HPDE6-E6E7 (cell line): ENCODE measurements around the gene NDUFV3.
A peak's percentile ranks its signal among the peaks of the same experiment; 100 is the strongest.
"Not testable (repeated sequence)": the region's sequence is repeated elsewhere in the genome, so short reads cannot be mapped to it uniquely, and the experiment has no call there.

Source experiments
- DNase-seq: peaks from one replicate; pipeline ENCODE4 v3.0.0; 2011; ENCODE audit warnings: missing footprints; ENCODE audit errors: extremely low spot score

NDUFV3 gene

GRCh38 chr21:42936360-42936759 lies 43.3 kb downstream of the NDUFV3 start:
- not testable (repeated sequence) for DNase-seq

GRCh38 chr21:42937034-42937940 lies 44.2 kb downstream of the NDUFV3 start:
- not testable (repeated sequence) for DNase-seq

DNA sequence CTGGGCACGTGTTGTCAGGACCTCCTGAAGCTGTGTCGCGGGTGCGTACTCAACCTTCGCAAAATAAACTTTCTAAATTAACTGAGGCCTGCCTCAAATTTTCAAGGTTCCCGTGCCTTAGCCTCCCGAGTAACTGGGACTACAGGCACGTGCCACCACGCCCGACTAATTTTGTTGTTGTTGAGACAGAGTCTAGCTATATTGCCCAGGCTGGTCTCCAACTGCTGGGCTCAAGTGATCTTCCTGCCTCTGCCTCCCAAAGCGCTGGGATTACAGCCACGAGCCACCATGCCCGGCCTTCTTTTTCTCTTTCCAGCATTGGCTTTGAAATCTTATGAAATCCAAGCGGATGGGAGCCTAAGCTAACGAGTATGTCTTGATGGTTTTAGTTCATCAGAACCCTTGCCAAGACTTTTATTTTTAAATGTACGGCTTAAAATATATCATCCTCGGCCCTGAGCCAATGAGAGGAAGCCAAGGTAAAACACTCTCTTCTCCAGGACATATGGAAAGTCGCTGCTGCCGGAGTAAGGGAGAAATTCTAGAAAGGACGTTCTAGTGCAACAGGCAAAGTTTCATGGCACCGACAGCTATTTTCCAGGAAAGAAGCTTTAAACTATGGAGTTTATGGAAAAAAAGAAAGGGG lies 45.0 kb downstream of the NDUFV3 start:
- DNase-seq: no peak

- DNase-seq: not testable (repeated sequence)
Measured at GRCh38 chr21:42938606-42938995, 45.5 kb downstream of the NDUFV3 start.

DNA sequence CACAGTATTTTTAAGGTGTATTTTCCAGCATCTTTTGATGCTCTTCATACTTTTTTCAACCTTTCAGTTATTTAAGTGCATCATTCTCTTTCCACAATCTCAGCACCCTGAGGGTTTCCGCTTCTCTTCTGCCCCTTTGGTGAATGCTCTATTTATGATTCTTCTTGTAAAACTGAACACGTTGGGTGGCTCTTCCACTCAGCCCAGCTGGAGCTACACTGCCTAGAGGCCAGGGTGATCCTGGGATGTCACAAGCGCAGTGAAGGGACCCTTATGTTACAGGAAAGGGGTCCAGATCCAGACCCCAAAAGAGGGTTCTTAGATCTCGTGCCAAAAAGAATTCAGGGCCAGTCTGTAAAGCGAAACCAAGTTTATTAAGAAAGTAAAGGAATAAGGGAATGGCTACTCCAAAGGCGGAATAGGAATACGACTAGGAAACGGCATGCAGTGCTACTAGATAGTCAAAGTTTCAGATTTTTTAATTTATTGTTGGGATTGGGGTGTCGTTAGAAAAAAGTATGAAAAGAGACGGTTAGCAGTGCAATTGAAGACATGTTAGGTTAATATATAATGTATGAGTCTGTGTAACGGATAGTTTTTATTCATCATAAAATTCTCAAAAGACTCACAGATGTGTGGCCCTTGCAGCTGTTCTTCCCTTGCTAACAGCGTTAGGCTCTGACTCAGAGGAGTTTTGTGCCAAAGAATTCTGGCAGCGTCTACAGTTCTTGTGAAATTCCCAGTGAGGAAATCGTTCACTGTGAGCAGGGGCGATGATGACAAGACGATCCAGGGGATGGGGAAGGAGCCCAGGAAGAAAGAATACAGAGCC lies 46.7 kb downstream of the NDUFV3 start:
- DNase-seq: peak; percentile 76

DNA sequence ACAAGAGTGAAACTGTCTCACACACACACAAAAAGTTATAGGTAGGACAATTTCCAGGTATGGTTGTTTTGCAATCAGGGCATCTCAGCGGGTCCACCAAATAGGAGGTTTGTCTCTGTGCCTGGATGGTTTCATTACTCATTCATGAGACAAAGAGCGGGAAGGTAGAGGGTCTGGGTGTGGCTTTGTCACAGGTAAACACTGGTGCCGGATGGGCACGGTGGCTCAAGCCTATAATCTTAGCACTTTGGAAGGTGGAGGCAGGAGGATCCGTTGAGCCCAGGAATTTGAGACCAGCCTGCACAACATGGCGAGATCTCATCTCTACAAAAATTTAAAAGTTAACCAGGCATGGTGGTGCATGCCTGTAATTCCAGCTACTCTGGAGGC lies 48.6 kb downstream of the NDUFV3 start:
- DNase-seq: no peak

DNA sequence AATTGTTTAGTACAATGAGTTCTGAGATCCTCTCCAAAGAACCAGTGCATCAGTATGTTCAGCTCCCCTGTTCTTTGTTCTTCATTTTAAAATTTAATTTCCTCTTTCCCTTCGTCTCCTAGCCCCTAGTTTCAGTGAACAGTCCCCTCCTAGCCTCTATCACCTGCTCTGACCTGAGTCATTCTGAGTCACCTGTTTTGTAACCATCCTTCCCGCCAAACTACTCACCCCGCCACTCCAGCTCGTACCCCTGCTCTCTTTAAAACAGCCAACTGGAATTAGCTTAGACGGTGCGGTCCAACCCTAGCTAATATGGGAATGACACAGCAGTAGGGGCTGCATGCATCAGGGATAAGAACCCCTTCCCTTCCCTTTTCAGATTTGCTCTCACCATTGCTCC lies 49.1 kb downstream of the NDUFV3 start:
- no peak for DNase-seq

DNA sequence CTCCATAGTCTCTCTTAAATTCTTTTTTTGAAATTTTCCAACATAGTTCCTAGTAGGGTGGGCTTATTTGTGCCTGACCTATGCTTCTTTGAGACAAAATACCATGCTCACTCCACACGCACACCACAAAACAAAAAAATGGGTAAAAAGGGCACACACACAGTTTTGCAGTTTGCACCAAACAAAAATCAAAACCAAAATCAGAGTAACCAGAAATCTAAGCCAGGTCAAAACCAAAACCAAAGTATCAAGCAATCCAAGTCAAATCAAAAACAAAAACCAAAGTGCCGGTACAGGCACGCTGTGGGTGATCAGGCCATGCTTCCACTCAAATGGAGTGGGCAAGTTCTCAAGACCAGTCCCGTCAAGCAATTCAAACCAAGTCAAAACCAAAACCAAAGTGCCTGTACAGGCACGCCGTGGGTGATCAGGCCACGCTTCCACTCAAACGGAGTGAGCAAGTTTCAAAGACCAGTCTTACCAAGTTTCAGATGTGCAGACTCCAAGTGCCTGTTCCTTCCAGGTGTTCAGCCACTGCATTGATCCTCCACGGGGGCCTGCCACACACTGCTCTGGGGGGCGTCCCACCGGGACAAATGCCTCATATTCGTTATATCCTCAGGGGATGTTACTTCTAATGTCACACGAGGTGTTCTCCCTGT lies 56.1 kb downstream of the NDUFV3 start:
- not testable (repeated sequence) for DNase-seq

DNA sequence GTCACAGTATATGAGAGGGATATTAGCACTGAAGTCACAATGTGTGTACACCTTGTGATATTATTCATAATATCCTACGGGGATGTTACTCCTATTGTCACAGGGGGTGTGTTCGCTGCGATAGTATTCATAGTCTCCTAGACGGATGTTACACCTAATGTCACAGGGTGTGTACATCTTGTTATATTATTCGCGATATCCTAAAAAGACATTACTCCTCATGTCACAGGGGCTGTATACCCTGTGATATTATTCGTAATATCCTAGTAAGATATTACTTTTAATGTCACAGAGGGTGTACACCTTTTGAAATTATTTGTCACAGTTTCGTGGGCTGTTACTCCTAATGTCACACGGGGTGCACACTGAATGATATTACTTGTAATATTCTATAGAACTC lies 58.1 kb downstream of the NDUFV3 start:
- DNase-seq: not testable (repeated sequence)

- DNase-seq: no peak
Measured at GRCh38 chr21:42956824-42957630, 63.9 kb downstream of the NDUFV3 start.

DNA sequence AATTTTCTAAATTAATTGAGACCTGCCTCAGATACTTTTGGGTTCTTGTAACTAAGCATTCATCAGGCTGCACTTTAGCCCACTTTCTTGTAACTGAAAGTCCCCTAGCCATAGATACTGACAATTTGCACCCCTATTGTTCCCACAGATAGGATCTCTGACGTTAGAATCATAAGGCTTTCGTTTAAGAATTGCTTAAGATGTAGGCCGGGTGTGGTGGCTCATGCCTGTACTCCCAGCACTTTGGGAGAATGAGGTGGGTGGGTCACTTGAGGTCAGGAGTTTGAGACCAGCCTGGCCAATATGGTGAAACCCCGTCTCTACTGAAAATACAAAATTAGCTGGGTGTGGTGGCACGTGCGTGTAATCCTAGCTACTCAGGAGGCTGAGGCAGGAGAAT lies 65.0 kb downstream of the NDUFV3 start:
- not testable (repeated sequence) for DNase-seq

DNA sequence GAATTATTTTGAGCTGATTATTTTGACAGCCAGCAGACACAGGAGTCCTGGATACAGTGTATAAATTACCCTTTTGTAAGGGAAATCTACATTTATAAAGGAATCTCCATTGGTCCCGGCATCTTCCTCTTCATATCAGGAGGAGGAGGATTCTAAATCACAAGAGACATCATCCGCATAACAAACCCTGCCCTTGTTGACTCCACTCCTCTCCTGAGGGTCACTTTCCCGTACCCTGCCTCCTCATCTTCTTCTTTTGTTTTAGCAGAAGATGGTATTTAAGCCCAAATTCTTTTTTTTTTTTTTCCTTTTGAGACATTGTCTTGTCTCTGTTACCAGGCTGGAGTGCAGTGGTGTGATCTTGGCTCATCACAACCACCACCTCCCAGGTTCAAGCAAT lies 66.6 kb downstream of the NDUFV3 start:
- DNase-seq: no peak

- DNase-seq: no peak
Measured at GRCh38 chr21:42962380-42963007, 69.4 kb downstream of the NDUFV3 start.
